Measurements from ENCODE around the gene ASTN1.

Gene ASTN1

DNA sequence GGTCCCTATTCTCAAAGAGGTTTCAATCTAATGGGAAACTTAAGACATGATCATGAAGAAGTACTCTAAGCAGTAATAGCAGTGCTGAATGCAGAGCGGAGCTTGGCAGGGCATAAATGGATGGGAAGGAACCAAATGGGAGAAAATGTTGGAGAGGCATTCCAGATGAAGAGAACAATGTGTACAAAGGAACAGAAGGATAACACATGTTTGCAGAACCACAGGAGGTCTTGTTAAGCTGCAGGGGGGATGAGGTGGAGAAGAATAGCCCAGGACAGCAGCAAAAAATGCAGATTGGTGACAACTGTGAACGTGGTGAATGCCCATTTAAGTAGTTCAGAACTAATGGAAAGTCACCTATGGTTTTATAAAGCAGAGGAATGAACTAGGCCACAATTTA is 99.1 kb downstream of the ASTN1 start:
- POLR2A ChIA-PET, result no interaction called here
- H3K36me3 ChIP-seq (ENCODE audit: control insufficient read depth in 2 of 2, insufficient read depth in 1 of 2, low read length in 2 of 2), result no peaks in the 10 kb centered on the region
- H3K4me3 ChIP-seq (ENCODE audit: low read depth, low read length), result no peak overlapping the region
- H3K4me1 ChIP-seq (ENCODE audit: control insufficient read depth, insufficient read depth, low read length), result no peaks in the 10 kb centered on the region
- no peak overlapping the region for H3K27ac ChIP-seq (ENCODE audit: extremely low read depth, low read depth, low read length)
- no peaks in the 10 kb centered on the region for H3K9me3 ChIP-seq (ENCODE audit: control insufficient read depth, insufficient read depth, low read depth, low read length)
- TF ChIP-seq GLIS1 (tag by site-specific recombination; IDR thresholded peaks at IDR 0.05) (peak; percentile 89), ZIC2 (tag by site-specific recombination; IDR thresholded peaks at IDR 0.05) (peak; percentile 73), ZNF549 (tag by site-specific recombination; IDR thresholded peaks at IDR 0.05) (no peak)
- CTCF ChIA-PET, result no interaction called here

DNA sequence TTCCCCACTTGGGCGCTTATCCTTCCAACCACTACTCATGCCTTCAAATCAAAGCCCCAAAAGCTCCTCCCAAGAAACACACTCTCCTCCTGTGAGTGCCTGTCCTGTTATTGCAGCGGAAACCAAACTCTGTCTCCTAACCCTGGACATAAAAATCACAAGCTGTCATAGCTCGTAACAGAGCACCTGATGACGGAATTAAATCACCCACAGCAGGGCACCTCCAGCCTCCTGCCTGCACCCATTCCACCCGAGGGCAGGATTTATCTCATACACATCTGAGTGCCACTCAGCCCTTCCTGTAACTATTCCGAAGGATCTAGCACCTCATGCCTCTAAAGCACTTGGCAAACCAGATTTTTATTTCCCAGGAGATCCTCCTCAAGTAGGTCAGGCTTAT is 100.9 kb downstream of the ASTN1 start:
- no peak overlapping the region for H3K27ac ChIP-seq (ENCODE audit: extremely low read depth, low read depth, low read length)
- TF ChIP-seq ZNF629 (tag by site-specific recombination; IDR thresholded peaks at IDR 0.05) (0 out of 2 replicates have a peak, but pooled peaks have one; percentile 39), GFI1B (tag by site-specific recombination; IDR thresholded peaks at IDR 0.05) (no peak), ZNF624 (tag by site-specific recombination; IDR thresholded peaks at IDR 0.05) (no peak), ZNF571 (tag by site-specific recombination; IDR thresholded peaks at IDR 0.05) (no peak), ZBTB48 (tag by site-specific recombination; IDR thresholded peaks at IDR 0.05) (no peak), SCRT2 (tag by site-specific recombination; IDR thresholded peaks at IDR 0.05) (no peak), BCL11A (tag by site-specific recombination; IDR thresholded peaks at IDR 0.05; ENCODE audit: low read depth) (no peak), ZNF830 (tag by site-specific recombination; IDR thresholded peaks at IDR 0.05; ENCODE audit: low read depth) (no peak), ZIC2 (tag by site-specific recombination; IDR thresholded peaks at IDR 0.05) (peak; percentile 85), GLI4 (tag by site-specific recombination; IDR thresholded peaks at IDR 0.05) (no peak), GLIS1 (tag by site-specific recombination; IDR thresholded peaks at IDR 0.05) (peak; percentile 36; the same call in 1 of the 2 replicates), ZBTB8A (tag by site-specific recombination; IDR thresholded peaks at IDR 0.05) (peak; percentile 63; the same call in 1 of the 2 replicates), ZNF423 (tag by site-specific recombination; IDR thresholded peaks at IDR 0.05) (peak; percentile 31; the same call in 1 of the 2 replicates)
- TF ChIP-seq, protein P1, sequence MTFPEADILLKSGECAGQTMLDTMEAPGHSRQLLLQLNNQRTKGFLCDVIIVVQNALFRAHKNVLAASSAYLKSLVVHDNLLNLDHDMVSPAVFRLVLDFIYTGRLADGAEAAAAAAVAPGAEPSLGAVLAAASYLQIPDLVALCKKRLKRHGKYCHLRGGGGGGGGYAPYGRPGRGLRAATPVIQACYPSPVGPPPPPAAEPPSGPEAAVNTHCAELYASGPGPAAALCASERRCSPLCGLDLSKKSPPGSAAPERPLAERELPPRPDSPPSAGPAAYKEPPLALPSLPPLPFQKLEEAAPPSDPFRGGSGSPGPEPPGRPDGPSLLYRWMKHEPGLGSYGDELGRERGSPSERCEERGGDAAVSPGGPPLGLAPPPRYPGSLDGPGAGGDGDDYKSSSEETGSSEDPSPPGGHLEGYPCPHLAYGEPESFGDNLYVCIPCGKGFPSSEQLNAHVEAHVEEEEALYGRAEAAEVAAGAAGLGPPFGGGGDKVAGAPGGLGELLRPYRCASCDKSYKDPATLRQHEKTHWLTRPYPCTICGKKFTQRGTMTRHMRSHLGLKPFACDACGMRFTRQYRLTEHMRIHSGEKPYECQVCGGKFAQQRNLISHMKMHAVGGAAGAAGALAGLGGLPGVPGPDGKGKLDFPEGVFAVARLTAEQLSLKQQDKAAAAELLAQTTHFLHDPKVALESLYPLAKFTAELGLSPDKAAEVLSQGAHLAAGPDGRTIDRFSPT (tag by site-specific recombination; IDR thresholded peaks at IDR 0.05), result no peak
- TF ChIP-seq, protein P2, sequence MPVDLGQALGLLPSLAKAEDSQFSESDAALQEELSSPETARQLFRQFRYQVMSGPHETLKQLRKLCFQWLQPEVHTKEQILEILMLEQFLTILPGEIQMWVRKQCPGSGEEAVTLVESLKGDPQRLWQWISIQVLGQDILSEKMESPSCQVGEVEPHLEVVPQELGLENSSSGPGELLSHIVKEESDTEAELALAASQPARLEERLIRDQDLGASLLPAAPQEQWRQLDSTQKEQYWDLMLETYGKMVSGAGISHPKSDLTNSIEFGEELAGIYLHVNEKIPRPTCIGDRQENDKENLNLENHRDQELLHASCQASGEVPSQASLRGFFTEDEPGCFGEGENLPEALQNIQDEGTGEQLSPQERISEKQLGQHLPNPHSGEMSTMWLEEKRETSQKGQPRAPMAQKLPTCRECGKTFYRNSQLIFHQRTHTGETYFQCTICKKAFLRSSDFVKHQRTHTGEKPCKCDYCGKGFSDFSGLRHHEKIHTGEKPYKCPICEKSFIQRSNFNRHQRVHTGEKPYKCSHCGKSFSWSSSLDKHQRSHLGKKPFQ (tag by site-specific recombination; IDR thresholded peaks at IDR 0.05), result no peak
- TF ChIP-seq, protein P3, sequence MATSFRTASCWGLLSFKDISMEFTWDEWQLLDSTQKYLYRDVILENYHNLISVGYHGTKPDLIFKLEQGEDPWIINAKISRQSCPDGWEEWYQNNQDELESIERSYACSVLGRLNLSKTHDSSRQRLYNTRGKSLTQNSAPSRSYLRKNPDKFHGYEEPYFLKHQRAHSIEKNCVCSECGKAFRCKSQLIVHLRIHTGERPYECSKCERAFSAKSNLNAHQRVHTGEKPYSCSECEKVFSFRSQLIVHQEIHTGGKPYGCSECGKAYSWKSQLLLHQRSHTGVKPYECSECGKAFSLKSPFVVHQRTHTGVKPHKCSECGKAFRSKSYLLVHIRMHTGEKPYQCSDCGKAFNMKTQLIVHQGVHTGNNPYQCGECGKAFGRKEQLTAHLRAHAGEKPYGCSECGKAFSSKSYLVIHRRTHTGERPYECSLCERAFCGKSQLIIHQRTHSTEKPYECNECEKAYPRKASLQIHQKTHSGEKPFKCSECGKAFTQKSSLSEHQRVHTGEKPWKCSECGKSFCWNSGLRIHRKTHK (tag by site-specific recombination; IDR thresholded peaks at IDR 0.05), result no peak
- no peak overlapping the region for H3K4me3 ChIP-seq (ENCODE audit: low read depth, low read length)
- H3K36me3 ChIP-seq (ENCODE audit: control insufficient read depth in 2 of 2, insufficient read depth in 1 of 2, low read length in 2 of 2), result no peaks in the 10 kb centered on the region
- CTCF ChIA-PET, result no interaction called here
- POLR2A ChIA-PET, result no interaction called here
- H3K9me3 ChIP-seq (ENCODE audit: control insufficient read depth, insufficient read depth, low read depth, low read length), result no peaks in the 10 kb centered on the region
- no peaks in the 10 kb centered on the region for H3K4me1 ChIP-seq (ENCODE audit: control insufficient read depth, insufficient read depth, low read length)

DNA sequence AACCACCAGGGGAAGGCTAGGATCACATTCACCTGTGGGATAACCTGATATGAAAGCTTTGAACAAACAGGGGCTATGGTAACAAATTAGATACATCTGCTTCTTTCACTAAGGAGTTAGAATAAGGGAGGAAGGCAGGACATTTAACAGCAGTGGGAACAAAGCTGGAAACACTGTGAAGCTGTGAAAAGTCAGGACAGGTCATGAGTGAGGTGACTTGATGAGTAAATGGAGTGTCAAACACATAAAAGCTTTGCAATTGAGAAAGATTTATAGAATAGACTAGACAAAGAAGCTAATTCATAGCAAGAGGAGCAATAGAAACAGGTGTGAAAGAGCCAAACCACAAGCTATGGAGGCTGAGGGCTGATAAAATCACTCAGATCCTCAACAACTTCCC is 110.0 kb downstream of the ASTN1 start:
- Histone ChIP-seq H3K36me3 (ENCODE audit: control insufficient read depth in 2 of 2, insufficient read depth in 1 of 2, low read length in 2 of 2) (no peaks in the 10 kb centered on the region), H3K4me3 (ENCODE audit: low read depth, low read length) (no peak overlapping the region), H3K4me1 (ENCODE audit: control insufficient read depth, insufficient read depth, low read length) (no peaks in the 10 kb centered on the region), H3K9me3 (ENCODE audit: control insufficient read depth, insufficient read depth, low read depth, low read length) (no peaks in the 10 kb centered on the region), H3K27ac (ENCODE audit: extremely low read depth, low read depth, low read length) (no peak overlapping the region)
- TF ChIP-seq HOXD13 (CRISPR knock-in tag; IDR thresholded peaks at IDR 0.05; ENCODE audit: borderline replicate concordance) (no peak), OVOL3 (tag by site-specific recombination; IDR thresholded peaks at IDR 0.05) (no peak)
- CTCF ChIA-PET, result no interaction called here
- POLR2A ChIA-PET, result no interaction called here
